GM20000 (cell line): ENCODE measurements around the gene CRHR2.

Experiments
- DNase-seq: peaks from one replicate; pipeline ENCODE4 v3.0.0; 2012; ENCODE audit warnings: low spot score
- TF ChIP-seq, protein P1 (sequence below): IDR thresholded peaks from 2 replicates; pipeline ENCODE4 v1.5.1; 2012; ENCODE audit warnings: mild to moderate bottlenecking, control low read depth; ENCODE audit errors: extremely low read depth, missing control alignments

Gene CRHR2

GRCh38 chr7:30656006-30656957 is 26.0 kb downstream of the CRHR2 start:
- TF ChIP-seq, protein P1, sequence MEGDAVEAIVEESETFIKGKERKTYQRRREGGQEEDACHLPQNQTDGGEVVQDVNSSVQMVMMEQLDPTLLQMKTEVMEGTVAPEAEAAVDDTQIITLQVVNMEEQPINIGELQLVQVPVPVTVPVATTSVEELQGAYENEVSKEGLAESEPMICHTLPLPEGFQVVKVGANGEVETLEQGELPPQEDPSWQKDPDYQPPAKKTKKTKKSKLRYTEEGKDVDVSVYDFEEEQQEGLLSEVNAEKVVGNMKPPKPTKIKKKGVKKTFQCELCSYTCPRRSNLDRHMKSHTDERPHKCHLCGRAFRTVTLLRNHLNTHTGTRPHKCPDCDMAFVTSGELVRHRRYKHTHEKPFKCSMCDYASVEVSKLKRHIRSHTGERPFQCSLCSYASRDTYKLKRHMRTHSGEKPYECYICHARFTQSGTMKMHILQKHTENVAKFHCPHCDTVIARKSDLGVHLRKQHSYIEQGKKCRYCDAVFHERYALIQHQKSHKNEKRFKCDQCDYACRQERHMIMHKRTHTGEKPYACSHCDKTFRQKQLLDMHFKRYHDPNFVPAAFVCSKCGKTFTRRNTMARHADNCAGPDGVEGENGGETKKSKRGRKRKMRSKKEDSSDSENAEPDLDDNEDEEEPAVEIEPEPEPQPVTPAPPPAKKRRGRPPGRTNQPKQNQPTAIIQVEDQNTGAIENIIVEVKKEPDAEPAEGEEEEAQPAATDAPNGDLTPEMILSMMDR, result no peak
- no peak for DNase-seq

DNA sequence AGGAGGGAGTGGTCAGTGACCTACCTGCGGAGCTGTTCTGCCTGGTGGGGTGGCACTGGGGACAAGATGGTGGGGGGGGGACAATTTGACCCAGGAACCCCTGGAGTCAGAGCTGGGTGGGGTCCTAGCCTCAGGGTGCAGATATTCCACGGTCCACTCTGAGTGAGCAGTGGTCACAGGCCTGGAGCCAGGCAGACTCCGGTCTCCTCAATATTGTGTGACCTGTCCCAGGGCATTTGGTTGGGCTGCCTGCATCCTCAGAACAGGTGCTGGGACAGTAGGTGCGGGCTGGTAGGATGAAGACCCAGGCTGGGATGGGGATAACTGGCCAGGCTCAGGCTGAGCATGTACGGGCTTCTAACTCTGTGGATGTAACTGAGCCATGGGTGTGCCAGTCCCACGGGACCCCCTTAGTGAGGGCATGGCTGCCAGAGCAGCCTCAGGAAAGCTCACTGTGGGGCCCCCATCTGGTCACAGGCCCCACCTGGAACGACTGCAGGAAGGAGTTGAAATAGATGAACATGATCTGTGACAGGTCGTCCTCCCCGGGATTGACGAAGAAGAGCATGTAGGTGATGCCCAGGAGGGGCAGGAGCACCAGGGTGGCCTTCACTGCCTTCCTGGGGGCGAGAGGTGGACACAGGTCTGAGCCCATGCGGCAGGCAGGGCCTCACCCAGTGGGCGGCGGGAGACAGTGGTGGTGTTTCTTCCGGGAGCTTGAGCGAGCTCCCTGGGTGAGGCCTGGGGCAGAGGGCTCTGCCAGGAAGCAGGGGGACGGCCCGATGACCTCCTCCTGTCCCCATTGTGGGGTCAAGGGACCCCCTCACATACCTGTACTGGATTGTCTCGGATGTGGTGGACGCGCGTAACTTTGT is 26.9 kb downstream of the CRHR2 start:
- no peak for DNase-seq
- TF ChIP-seq, protein P1, result no peak

GRCh38 chr7:30654296-30655090 is 27.8 kb downstream of the CRHR2 start:
- DNase-seq, result no peak
- TF ChIP-seq, protein P1, result no peak

DNA sequence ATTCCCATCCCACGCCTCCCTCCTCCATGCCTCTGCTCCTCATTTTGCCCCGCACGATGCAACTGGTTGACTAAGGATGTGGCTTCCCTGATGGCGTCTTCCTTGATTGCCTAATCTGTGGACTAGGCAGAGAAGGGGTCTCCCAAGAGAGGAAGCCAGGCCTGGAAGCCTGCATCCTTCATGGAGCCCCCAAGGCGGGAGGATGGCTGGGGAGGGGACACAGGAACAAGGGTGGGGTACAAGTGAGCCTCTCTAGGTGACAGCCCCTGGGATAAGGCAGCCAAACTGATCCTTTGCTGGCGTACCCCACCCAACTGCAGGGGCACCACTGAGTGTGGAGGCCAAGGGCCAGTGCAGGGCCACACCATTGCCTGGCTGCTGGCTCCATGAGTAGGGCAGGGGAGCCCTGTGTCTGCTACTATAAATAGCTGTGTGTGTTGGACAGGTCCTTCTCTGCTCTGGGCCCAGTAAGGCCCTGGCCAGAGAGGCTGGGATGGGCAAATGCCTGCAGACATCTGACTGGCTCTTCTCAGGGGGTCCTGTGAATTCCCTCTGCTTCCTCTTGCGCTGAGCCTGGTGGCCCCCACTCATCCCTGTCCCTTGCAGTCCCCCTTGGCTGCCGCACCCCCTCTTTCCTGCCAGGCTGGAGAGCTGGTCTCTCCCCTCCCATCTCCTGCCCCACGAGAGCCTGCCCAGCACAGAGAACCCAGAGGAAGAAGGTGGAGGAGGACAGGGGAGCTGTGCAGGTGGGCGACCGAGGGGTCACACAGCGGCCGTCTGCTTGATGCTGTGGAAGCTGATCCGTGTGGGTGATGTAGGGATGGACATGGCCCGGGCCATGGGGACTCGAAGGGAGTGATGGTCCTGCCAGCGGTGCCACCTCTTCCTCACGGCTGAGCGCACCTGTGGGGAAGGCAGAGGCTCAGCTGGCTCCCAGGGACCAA is 29.3 kb downstream of the CRHR2 start:
- TF ChIP-seq, protein P1, result no peak
- no peak for DNase-seq

- no peak for DNase-seq
- TF ChIP-seq, protein P1, result no peak
Measured at GRCh38 chr7:30652132-30652531, 30.1 kb downstream of the CRHR2 start.

DNA sequence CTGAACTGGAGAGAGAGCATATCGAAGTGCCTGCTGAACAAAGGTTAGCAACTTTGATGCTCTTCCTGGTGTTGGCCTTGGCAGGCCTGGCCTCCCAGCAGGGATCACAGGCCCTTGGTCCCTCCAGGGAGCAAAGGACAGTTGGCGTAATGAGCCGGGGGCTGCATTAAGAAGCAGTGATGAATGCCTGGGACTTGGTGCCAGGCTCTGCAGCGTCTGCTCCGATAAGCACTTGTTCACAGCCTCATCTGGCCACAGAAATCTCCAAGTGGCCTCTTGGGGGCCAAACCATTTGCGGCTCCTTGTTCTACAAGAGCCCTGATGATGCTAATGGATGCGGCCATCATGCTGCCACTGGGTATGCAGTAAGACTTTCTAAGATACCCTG is 31.8 kb downstream of the CRHR2 start:
- TF ChIP-seq, protein P1, result no peak

More for the DNA sequence above, 31.8 kb downstream of the CRHR2 start:
- no peak for DNase-seq
